Gastrocnemius medialis (tissue), 4 donors: Measurements from ENCODE around the gene ZNF790.

Experiments
- CTCF ChIP-seq, 5 experiments: fragments of 450-650 bp in 3 of 5; fragments of 200-600 bp in 2 of 5; sonication (generic) in 2 of 5; IDR thresholded peaks in 4 of 5; conservative IDR thresholded peaks in 1 of 5; 1 replicate in 4 of 5; 2 replicates in 1 of 5; pipeline ENCODE4 v1.5.1; 2016 to 2019; ENCODE audit warnings: antibody characterized with exemption in 5 of 5, mild to moderate bottlenecking in 3 of 5, moderate library complexity in 3 of 5
- POLR2A ChIP-seq, 2 donors: fragments of 450-650 bp; IDR thresholded peaks; one replicate each; pipeline ENCODE4 v1.6.1; 2017; ENCODE audit warnings: antibody characterized with exemption in 2 of 2, mild to moderate bottlenecking in 2 of 2, moderate library complexity in 2 of 2

GRCh38 chr19:36819130-36819630, 19.0 kb downstream of the ZNF790 start:
- no peak for TF ChIP-seq CTCF (IDR thresholded peaks at IDR 0.05 in 4 of 5, conservative IDR thresholded peaks at IDR 0.05 in 1 of 5)
- TF ChIP-seq POLR2A (IDR thresholded peaks at IDR 0.05): no peak
